Activated CD8-positive, alpha-beta memory T cell treated with anti-CD3 and anti-CD28 coated beads, Interleukin-2, amount 50 U/mL, for 24 hours (primary cell): ENCODE data around the gene LCE6A.

Experiments
- DNase-seq: peaks from one replicate; pipeline ENCODE4 v3.0.0-alpha.2; 2020; ENCODE audit errors: extremely low read depth

LCE6A gene

DNA sequence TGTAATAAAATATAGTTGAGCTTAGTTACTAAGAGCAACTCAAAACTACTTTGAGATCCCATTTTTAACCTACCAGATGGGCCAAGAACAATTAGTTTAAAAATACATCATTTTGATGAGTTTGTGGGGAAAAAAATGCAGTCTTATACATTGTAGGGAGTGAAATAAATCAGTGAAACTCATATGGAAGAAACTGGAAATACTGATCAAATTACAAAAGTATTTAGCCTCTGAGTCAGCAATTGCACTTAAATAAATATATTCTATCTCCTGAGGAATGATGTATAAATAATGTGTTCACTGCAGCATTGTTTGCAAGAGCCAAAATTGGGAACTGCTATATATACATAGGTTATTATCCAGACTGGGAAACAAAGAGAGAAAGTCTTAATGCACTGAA is 30.8 kb downstream of the LCE6A start:
- DNase-seq = no peak

DNA sequence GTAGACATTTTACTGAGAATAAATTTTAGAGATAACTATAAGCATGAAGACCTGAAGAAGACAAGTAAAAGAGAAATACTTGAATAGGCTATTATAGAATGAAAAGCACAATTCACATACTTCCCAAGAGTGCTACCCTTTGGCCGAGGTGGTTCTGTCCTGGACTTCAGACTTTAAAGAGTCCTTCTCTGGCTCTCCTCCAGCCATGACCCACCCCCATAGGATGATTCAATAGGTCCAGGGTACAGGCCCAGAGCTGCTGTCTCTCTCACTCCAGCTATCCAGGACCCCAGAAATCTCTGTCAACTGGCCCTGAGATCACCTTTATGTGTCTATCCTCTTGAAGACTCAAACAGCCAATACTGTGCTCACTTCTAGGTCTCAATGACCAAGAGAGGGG is 34.2 kb downstream of the LCE6A start:
- DNase-seq = no peak

DNA sequence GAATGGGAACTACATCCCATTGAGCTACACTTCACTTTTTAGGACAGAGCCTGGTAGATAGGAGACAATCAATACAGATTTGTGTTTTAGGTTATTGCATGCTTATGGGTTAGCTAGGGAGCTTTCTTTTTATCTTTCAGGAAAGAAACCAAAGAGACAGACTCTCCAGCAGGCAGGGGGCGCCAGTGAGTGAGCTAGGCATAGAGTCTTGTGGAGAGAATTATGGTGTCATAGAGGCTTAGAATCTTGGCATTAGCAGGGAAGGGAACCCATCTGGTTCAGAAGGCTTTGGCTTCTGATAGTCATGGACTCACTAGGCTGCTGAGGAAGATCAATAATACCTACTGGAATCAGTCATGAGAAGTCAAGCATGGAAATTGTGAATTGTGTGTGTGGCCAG is 35.4 kb downstream of the LCE6A start, which contains the start of gene SMCP:
SMCP (plus strand) TSS at position 281 of the 400 bp plus-strand sequence. CDS start 6,101 bp downstream, outside the sequence.
- no peak for DNase-seq

DNA sequence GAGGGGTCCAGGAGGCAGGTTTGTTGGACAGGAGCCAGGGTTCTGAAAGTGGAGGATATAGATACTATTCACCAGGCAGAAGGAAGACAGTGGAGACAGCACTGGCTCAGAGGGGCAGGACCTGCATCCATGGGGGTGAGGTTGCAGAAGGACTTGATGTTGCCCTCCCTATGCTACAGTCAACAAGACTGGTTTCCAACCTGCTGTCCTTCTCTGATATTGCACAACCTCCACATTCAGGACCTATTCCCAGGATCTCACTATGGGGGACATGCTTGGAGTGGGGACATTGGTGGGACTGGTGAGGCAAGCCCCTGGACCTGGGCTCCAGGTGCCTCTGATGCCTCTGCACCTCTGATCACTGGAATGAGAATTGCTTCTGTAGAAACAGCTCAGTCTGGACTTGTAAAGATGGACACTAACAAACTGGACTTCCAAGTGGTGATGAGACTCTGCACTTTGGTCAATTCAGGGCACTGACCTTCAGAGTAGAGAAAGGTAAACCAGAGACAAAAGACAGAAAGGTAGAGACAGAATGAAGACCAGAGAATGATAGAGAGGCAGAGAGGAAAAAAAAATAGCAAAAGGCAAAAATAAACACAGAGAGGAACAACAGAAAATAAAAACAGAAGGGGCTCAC is 37.0 kb downstream of the LCE6A start:
- DNase-seq = no peak

DNA sequence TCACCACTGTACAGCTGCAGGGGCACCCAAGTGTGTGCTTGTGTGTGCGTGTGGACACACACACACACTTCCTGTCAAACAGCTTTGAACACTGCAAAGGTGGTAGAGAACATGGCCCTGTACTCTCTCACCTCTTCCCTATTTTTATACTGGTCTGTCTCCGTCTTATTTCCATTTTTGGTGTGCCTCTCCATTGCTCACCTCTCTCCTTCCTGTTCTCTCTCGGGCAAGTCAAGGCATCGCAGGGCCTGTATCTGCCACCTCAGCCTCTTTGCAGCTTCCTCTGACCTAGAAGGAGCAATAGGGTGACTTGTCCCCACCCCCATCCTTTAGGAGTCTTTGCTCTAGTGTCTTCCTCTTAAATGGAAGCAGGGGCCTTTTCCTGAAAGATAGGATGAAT is 37.7 kb downstream of the LCE6A start:
- DNase-seq = no peak

DNA sequence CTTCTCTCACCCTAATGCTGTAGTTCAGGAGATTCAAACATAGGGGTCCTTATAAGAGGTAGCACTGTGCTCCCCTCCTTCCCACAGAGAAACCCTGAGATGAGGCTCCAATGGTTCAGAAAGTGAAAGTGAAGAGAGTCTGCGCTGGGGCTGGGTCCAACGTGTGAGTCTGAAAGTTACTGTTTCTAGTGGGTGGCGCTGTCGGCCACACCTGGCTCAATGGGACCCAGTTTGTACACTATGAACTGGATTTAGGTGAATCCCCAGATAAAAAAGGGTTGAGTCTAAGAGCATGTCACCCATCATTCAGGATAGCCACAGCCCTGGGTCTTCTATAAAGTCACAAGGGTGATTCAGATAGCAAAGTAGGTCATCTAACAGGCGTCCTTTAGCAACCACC is 38.3 kb downstream of the LCE6A start:
- no peak for DNase-seq

DNA sequence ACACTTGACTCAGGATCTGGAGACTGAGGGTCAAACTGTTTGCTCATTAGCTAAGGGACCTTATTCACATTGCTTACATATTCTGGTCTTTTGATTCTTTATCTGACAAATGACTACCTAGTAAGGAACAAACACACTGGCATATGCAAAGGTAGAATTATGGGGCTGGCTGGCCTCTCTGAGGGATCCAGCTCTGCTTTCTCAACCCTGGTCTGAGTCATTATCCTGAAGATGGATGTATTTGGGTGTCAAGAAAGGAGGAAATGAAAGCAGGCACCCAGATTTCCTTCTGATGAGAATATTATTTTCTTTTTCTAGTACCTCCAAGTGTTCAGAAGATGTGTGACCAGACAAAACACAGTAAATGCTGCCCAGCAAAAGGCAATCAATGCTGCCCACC is 41.4 kb downstream of the LCE6A start:
- no peak for DNase-seq

DNA sequence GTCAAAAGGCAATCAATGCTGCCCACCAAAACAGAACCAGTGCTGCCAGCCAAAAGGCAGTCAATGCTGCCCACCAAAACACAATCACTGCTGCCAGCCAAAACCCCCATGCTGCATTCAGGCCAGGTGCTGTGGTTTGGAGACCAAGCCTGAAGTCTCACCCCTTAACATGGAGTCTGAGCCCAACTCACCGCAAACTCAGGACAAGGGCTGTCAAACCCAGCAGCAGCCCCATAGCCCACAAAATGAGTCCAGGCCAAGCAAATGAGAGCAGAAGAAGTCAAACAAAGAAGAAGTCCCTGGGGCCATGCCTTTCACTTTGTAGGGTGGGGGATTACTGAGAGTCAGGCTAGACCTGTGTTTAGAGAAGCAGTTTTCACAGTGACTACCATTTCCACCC is 41.9 kb downstream of the LCE6A start:
- no peak for DNase-seq

DNA sequence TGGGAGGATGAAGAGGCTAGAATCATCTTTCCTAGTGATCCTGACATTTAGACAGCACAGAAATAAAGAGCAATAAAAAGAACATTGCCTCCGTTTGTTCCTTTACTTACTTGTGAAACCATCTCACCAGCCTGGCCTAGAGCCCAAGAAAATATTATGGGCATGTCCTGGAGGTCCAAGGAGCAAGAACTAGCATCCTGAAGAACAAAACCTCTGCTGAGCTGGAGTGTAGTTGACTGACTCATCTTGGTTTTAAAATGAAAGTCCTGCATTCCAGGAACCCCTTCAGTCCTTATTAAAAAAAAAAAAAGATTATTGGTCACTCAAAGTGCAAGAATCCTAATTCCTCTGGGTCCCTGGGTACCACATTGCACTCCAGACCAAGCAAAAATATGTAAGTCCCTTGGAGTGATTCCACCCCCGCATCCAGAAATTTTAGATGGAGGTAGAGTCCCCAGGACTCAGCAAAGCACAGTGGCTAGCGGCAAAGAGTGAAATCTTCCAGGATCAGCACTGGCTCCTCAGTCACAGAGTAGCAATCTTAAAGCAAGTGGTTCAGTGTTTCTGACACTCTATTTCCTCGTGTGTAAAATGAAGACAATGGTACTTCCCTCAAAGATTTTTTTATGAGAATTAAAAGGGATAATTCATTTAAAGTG is 42.4 kb downstream of the LCE6A start:
- no peak for DNase-seq

DNA sequence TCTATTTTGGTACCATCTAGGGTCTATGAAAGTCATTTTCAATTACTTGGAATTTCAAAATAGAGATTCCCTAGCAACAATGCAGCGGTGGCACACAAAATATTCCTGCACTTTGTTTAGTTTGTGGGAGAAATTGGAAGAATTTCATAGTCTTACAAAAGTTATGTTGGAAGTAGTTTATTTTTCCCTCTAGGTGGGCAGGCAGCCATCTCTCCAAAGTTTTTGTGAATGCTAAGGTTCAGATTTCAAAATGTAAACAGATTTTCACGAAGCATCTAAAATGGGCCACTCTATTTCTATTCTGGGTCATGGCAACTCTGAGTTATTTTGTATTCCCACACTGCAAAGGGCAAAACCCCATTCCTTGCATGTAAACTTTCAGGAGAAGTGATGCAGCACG is 43.4 kb downstream of the LCE6A start:
- DNase-seq = no peak

DNA sequence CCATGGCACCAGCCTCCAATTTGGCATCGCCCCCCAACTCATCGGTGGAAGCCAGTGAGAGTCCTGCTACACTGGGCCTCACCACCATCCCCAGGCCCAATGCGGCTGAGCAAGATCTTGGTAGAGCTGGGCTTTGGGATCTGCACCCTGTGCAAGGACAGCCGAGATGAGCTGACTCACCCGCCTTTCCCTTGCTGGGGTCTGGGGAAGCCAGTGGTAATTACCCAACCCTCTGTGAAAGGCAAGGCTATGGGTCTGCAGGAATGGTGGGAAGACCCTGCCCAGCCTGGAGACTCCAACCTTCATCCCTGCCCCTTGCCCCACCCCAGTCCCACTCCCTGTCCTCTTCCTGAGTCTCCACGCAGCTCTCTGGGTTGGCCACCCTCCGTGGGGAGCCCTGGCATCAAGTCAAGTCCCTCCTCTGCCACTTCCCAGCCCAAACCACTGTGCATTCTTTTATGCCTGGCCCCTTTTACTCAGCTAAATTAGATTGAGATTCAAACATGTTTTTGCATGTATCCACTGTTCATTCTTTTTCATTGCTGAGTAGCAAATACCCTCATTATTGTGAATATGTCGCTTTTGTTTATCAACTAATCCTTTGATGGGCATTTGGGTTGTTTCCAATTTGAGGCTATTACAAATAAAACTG is 44.2 kb downstream of the LCE6A start:
- DNase-seq = no peak

DNA sequence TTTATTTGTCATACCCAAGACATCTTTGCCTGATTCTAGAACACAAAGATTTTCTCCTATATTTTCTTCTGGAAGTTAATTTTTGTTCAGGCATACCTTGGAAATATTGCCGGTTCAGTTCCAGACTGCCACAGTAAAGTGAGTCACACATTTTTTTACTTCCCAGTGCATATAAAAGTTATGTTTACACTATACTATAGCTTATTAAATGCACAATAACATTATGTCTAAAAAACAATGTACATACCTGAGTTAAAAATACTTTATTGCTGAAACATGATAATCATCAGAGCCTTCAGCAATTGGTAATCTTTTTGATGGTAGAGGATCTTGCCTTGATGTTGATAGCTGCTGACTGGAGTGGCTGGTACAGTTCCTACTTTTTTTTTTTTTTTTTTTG is 45.5 kb downstream of the LCE6A start:
- no peak for DNase-seq
